Limb (tissue), 2 donors: ENCODE measurements around the gene ECI1.
"Not testable (repeated sequence)": the region's sequence is repeated elsewhere in the genome, so short reads cannot be mapped to it uniquely, and the experiment has no call there.

Experiments used
- DNase-seq, 2 donors: peaks; one replicate each; pipeline ENCODE4 v3.0.0-alpha.2; 2016; ENCODE audit errors: extremely low spot score in 2 of 2

ECI1 gene

GRCh38 chr16:2280461-2280860, 29.1 kb upstream of the ECI1 start:
- no peak for DNase-seq

GRCh38 chr16:2278956-2279800, 27.8 kb upstream of the ECI1 start:
- DNase-seq: no peak

- no peak for DNase-seq
Observed at GRCh38 chr16:2278272-2278608, 26.9 kb upstream of the ECI1 start.

GRCh38 chr16:2277466-2278271, 26.3 kb upstream of the ECI1 start:
- DNase-seq: no peak

GRCh38 chr16:2276368-2277195, 25.2 kb upstream of the ECI1 start:
- DNase-seq: no peak

- no peak for DNase-seq
Observed at GRCh38 chr16:2275476-2276367, 24.3 kb upstream of the ECI1 start.

GRCh38 chr16:2273931-2274330, 22.5 kb upstream of the ECI1 start:
- no peak for DNase-seq

GRCh38 chr16:2273484-2273883, 22.1 kb upstream of the ECI1 start:
- DNase-seq: no peak

GRCh38 chr16:2271848-2272461, 20.6 kb upstream of the ECI1 start:
- no peak for DNase-seq

GRCh38 chr16:2270588-2271470, 19.4 kb upstream of the ECI1 start:
- no peak for DNase-seq

GRCh38 chr16:2270070-2270462, 18.7 kb upstream of the ECI1 start:
- DNase-seq: no peak

- peak; percentile 94 to 99 for DNase-seq
Observed at GRCh38 chr16:2267913-2268666, 16.7 kb upstream of the ECI1 start, which contains the start of gene RNPS1. Gene RNPS1, minus strand, starts transcription at chr16:2268126. Its CDS starts 3,483 bp downstream, at chr16:2264643.

- not testable (repeated sequence) for DNase-seq
Observed at GRCh38 chr16:2267505-2267912, 16.1 kb upstream of the ECI1 start.

GRCh38 chr16:2266887-2267286, 15.5 kb upstream of the ECI1 start:
- DNase-seq: not testable (repeated sequence)

GRCh38 chr16:2263026-2263425, 11.6 kb upstream of the ECI1 start:
- not testable (repeated sequence) for DNase-seq

GRCh38 chr16:2260250-2260649, 8.9 kb upstream of the ECI1 start:
- DNase-seq: no peak

GRCh38 chr16:2258530-2258929, 7.1 kb upstream of the ECI1 start:
- not testable (repeated sequence) for DNase-seq

GRCh38 chr16:2257726-2258125, 6.3 kb upstream of the ECI1 start:
- DNase-seq: no peak
